CD14-positive monocyte (primary cell): Measurements from ENCODE around the gene JAK2. TPM values are rescaled to one million over a fixed set of nuclear protein-coding genes. Genes with fewer than 3 reads are reported as not detected.

Experiments
- DNase-seq, 3 donors: peaks; one replicate each; pipeline ENCODE4 v3.0.0-alpha.2; 2011 to 2022
- H2AFZ ChIP-seq: 2 replicates; pipeline ENCODE4 v1.6.0; 2012; ENCODE audit warnings: mild to moderate bottlenecking, low read depth, low read length, inconsistent platforms; ENCODE audit not compliant: insufficient read depth, poor library complexity, severe bottlenecking
- H3K27ac ChIP-seq, 2 donors: 1 replicate in 1 of 2; 2 replicates in 1 of 2; pipeline ENCODE4 v1.5.1; 2012 to 2013; ENCODE audit warnings: low read length in 2 of 2, control low read depth in 1 of 2, inconsistent platforms in 1 of 2, low read depth in 1 of 2, mild to moderate bottlenecking in 1 of 2
- H3K27me3 ChIP-seq, 2 donors: one replicate each; pipeline versions ENCODE4 v1.6.0 to v1.6.1; 2011 to 2013; ENCODE audit warnings: low read length in 2 of 2; ENCODE audit not compliant: control insufficient read depth in 2 of 2, insufficient read depth in 2 of 2
- H3K36me3 ChIP-seq, 2 donors: replicated peaks in 1 of 2; 1 replicate in 1 of 2; 2 replicates in 1 of 2; pipeline versions ENCODE4 v1.5.1 to v1.6.1; 2012 to 2013; ENCODE audit warnings: low read length in 2 of 2, control low read depth in 1 of 2, inconsistent platforms in 1 of 2, mild to moderate bottlenecking in 1 of 2; ENCODE audit not compliant: insufficient read depth in 2 of 2, control insufficient read depth in 1 of 2
- H3K4me1 ChIP-seq, 2 donors: 1 replicate in 1 of 2; 2 replicates in 1 of 2; pipeline versions ENCODE4 v1.5.1 to v1.6.1; 2012 to 2013; ENCODE audit warnings: low read length in 2 of 2, control low read depth in 1 of 2, inconsistent platforms in 1 of 2, mild to moderate bottlenecking in 1 of 2, moderate library complexity in 1 of 2; ENCODE audit not compliant: insufficient read depth in 2 of 2, control insufficient read depth in 1 of 2
- H3K4me2 ChIP-seq: replicated peaks from 2 replicates; pipeline ENCODE3; 2012; ENCODE audit warnings: low read length, moderate library complexity, mild to moderate bottlenecking; ENCODE audit not compliant: poor library complexity, severe bottlenecking; ENCODE audit errors: extremely low read depth
- H3K4me3 ChIP-seq, 3 experiments: fragments of 200-600 bp in 1 of 3; sonication (generic) in 1 of 3; replicated peaks in 1 of 3; 1 replicate in 2 of 3; 2 replicates in 1 of 3; pipeline ENCODE4 v1.5.1; 2011 to 2013; ENCODE audit warnings: low read length in 3 of 3, mild to moderate bottlenecking in 3 of 3, control low read depth in 2 of 3, low read depth in 2 of 3, inconsistent platforms in 1 of 3, moderate library complexity in 1 of 3
- H3K79me2 ChIP-seq: 2 replicates; pipeline ENCODE4 v1.6.0; 2012; ENCODE audit warnings: mild to moderate bottlenecking, control low read depth, inconsistent platforms, low read length, moderate library complexity; ENCODE audit not compliant: insufficient read depth
- H3K9ac ChIP-seq: 2 replicates; pipeline ENCODE4 v1.6.0; 2017; ENCODE audit warnings: low read length, mild to moderate bottlenecking; ENCODE audit not compliant: insufficient read depth, poor library complexity, severe bottlenecking
- H3K9me3 ChIP-seq, 2 donors: replicated peaks in 1 of 2; 1 replicate in 1 of 2; 2 replicates in 1 of 2; pipeline versions ENCODE4 v1.5.1 to v1.6.1; 2012 to 2013; ENCODE audit warnings: low read length in 2 of 2, control low read depth in 1 of 2; ENCODE audit not compliant: control insufficient read depth in 1 of 2, insufficient read depth in 1 of 2
- H4K20me1 ChIP-seq: 2 replicates; pipeline ENCODE4 v1.6.0; 2012; ENCODE audit warnings: mild to moderate bottlenecking, low read length, control low read depth, moderate library complexity; ENCODE audit not compliant: insufficient read depth
- H3K27ac Mint-ChIP-seq, 7 donors: one replicate each; pipeline ENCODE4 v1.8.0; 2020; ENCODE audit warnings: mild to moderate bottlenecking in 7 of 7, mixed read lengths in 7 of 7, moderate library complexity in 6 of 7, inconsistent platforms in 2 of 7
- H3K27me3 Mint-ChIP-seq, 3 donors: one replicate each; pipeline ENCODE4 v1.8.0; 2021 to 2022; ENCODE audit warnings: low read depth in 3 of 3, mild to moderate bottlenecking in 3 of 3, mixed read lengths in 3 of 3, moderate library complexity in 3 of 3, inconsistent platforms in 1 of 3
- H3K36me3 Mint-ChIP-seq, 2 donors: one replicate each; pipeline ENCODE4 v1.8.0; 2020; ENCODE audit warnings: mixed read lengths in 2 of 2, inconsistent platforms in 1 of 2, mild to moderate bottlenecking in 1 of 2
- H3K4me1 Mint-ChIP-seq: one replicate; pipeline ENCODE4 v1.8.0; 2020; ENCODE audit warnings: mild to moderate bottlenecking, mixed read lengths
- H3K4me3 Mint-ChIP-seq, 2 donors: one replicate each; pipeline ENCODE4 v1.8.0; 2020; ENCODE audit warnings: mild to moderate bottlenecking in 2 of 2, mixed read lengths in 2 of 2, moderate library complexity in 1 of 2
- H3K9me3 Mint-ChIP-seq, 7 donors: one replicate each; pipeline ENCODE4 v1.8.0; 2020 to 2022; ENCODE audit warnings: mixed read lengths in 7 of 7, mild to moderate bottlenecking in 6 of 7, moderate library complexity in 6 of 7, inconsistent platforms in 2 of 7
- CTCF ChIP-seq: fragments of 200-600 bp; IDR thresholded peaks from one replicate; pipeline ENCODE4 v1.8.0; 2022; ENCODE audit warnings: antibody characterized with exemption, mild to moderate bottlenecking
- WGBS: methylation state at CpG from one replicate; pipeline ENCODE4 v1.1.5; 2013; ENCODE audit warnings: missing lambda C conversion rate; ENCODE audit not compliant: insufficient coverage; 5-methylcytosine and 5-hydroxymethylcytosine counted together
- intact Hi-C, 2 donors: fragments of 100-400 bp; cut with micrococcal nuclease; formaldehyde crosslinking; loops; one replicate each; pipeline versions ENCODE4 v1.15.0 to v1.15.1; 2023
- polyA plus RNA-seq, 3 donors: library from polyadenylated mRNA; depleted of rRNA in 1 of 3; unstranded in 2 of 3; stranded (reverse) in 1 of 3; fragments of 300-500 nt in 2 of 3; fragments of >200 nt in 1 of 3; fragmentation: Illumina TruSeq in 2 of 3; gene quantifications; 1 replicate in 2 of 3; 2 replicates in 1 of 3; pipeline ENCODE4 v1.2.3, GENCODE V29; 2012 to 2021

The JAK2 gene
- polyA plus RNA-seq, 3 donors, result 23.5 to 34.7 (median 33.0) TPM

GRCh38 chr9:4973902-4974301 lies 11.2 kb upstream of the JAK2 start:
- Histone ChIP-seq H3K4me1 (peaks cover 8 to 10% of the 10 kb centered on the region in 2 donors), H3K9ac (no peak overlapping the region), H3K9me3 (no peaks in the 10 kb centered on the region), H3K4me2 (no peak overlapping the region), H3K79me2 (no peaks in the 10 kb centered on the region), H3K36me3 (no peaks in the 10 kb centered on the region), H2AFZ (no peak overlapping the region), H3K27me3 (no peaks in the 10 kb centered on the region), H3K4me3 (no peak overlapping the region), H4K20me1 (no peaks in the 10 kb centered on the region), H3K27ac (no peak overlapping the region)
- intact Hi-C loops, result no loop called here
- peaks cover 0 to 3% (median 0%) of the 10 kb centered on the region in 3 donors for H3K27me3 Mint-ChIP-seq
- H3K4me1 Mint-ChIP-seq, result no peaks in the 10 kb centered on the region
- H3K36me3 Mint-ChIP-seq, result no peaks in the 10 kb centered on the region
- H3K9me3 Mint-ChIP-seq, result no peaks in the 10 kb centered on the region
- no CpG with 5 or more reads among the region's 1 CpG for WGBS
- H3K4me3 Mint-ChIP-seq, result no peak overlapping the region
- H3K27ac Mint-ChIP-seq, result no peak overlapping the region
- TF ChIP-seq CTCF, result no peak
- DNase-seq, result no peak

DNA sequence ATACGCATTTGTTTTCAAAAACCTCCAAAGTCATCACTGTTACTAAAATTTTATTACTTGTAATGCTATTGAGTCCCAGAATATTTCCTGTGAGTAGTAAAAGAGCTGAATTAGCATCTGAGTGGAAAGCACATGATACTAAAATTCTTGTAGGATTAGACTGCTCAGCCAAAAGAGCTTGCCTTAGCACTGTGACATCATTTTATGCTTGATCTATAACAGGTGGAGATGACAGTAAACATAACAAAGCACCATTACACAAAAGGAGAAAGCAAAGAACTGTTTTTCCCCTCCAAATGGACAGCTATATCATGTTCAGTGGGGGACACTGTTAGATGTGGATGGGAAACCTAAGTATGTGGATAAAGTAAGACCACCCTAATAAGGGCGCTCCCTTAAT lies 5.8 kb upstream of the JAK2 start:
- no peak for TF ChIP-seq CTCF
- Histone ChIP-seq H3K4me3 (no peak overlapping the region), H3K4me2 (no peak overlapping the region), H3K36me3 (no peaks in the 10 kb centered on the region), H3K9ac (no peak overlapping the region), H3K4me1 (peaks cover 45 to 49% of the 10 kb centered on the region in 2 donors), H3K27ac (peak overlapping the region in 1 of 2 donors; percentile 79), H3K79me2 (peaks cover 5% of the 10 kb centered on the region), H4K20me1 (no peaks in the 10 kb centered on the region), H2AFZ (no peak overlapping the region), H3K27me3 (no peaks in the 10 kb centered on the region), H3K9me3 (no peaks in the 10 kb centered on the region)
- WGBS, result no CpG with 5 or more reads among the region's 2 CpGs
- Mint-ChIP-seq H3K27me3 (peaks cover 0 to 2% (median 0%) of the 10 kb centered on the region in 3 donors), H3K4me1 (peaks cover 46% of the 10 kb centered on the region), H3K27ac (peak overlapping the region in 2 of 7 donors; percentile 33 to 86), H3K4me3 (no peak overlapping the region), H3K36me3 (no peaks in the 10 kb centered on the region), H3K9me3 (no peaks in the 10 kb centered on the region)
- DNase-seq, result no peak
- intact Hi-C loops, result no loop called here
